ENCODE measurements around the gene LSMEM2.
A peak's percentile ranks its signal among the peaks of the same experiment; 100 is the strongest.
"Not testable (repeated sequence)": the region's sequence is repeated elsewhere in the genome, so short reads cannot be mapped to it uniquely, and the experiment has no call there.

The LSMEM2 gene

DNA sequence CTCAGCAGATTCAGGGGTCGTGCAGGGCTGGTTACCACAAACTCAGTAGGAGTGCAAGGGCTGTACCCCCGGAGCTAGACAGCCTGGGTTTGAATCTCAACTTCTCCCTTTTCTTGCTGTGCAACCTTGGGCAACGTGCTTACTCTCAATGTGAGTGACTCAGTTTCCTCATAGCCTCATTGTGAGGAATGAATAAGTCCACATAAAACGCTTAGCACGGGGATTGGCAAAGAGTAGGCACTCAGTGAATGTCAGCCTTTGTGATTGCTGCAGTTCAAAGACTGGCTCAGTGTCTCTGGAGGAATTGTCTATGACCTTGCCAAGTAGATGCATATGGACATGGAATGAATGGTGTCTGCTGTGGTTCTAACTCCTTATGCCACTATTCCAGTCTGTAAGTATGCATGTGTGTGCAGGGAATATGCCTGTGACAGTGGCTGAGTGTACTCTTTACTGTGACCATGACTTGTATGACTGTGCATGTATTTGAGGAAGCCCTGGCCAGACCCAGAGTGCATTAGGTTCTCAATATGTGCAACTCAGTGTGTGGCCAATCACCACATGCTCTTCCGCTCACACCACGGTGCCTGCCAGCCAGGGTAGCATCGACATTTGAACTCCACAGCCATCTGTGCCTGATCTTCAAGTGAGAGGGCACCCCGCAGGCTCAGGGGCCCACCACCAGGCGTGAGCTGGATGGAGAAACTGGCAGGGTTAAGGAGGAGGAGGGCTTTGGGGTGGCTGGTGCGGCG lies 21.2 kb downstream of the LSMEM2 start:
- TF ChIP-seq, protein P1, sequence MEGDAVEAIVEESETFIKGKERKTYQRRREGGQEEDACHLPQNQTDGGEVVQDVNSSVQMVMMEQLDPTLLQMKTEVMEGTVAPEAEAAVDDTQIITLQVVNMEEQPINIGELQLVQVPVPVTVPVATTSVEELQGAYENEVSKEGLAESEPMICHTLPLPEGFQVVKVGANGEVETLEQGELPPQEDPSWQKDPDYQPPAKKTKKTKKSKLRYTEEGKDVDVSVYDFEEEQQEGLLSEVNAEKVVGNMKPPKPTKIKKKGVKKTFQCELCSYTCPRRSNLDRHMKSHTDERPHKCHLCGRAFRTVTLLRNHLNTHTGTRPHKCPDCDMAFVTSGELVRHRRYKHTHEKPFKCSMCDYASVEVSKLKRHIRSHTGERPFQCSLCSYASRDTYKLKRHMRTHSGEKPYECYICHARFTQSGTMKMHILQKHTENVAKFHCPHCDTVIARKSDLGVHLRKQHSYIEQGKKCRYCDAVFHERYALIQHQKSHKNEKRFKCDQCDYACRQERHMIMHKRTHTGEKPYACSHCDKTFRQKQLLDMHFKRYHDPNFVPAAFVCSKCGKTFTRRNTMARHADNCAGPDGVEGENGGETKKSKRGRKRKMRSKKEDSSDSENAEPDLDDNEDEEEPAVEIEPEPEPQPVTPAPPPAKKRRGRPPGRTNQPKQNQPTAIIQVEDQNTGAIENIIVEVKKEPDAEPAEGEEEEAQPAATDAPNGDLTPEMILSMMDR (IDR thresholded peaks at IDR 0.05; ENCODE audit: insufficient read depth, low read depth, low read length, missing control alignments) = no peak
- peak; percentile 45 for DNase-seq (ENCODE audit: low read depth)
- H3K4me3 ChIP-seq (ENCODE audit: low read depth, low read length) = peak overlapping the region; percentile 55

DNA sequence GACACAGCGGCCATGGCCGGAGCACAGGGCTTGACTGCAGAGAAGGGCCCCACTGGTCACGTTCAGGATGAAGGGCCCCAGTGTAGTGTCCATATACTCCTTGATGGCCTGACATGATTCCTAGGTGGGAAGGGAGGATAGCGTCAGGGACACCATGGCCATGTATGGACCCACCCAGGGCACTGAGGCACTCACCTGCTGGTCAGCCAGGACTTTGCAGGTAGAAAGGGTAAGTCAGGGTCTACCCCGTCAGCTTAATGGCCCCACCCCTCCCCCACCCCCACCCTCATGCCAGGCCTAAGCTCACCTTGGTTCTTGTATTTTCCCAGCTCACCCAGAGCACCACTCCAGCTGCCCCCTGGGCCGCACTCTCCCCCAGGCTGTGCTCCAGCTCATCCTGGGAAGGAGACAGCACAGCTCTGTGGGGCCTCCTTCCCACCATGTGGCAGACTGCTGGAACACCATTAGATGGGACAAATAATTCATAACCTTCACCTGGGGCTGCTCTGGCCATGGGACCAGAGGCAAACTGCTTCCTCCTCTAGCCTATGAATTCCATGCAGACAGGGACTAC lies 21.9 kb downstream of the LSMEM2 start:
- TF ChIP-seq, protein P1 (IDR thresholded peaks at IDR 0.05; ENCODE audit: insufficient read depth, low read depth, low read length, missing control alignments) = no peak
- no peak overlapping the region for H3K4me3 ChIP-seq (ENCODE audit: low read depth, low read length)
- DNase-seq (ENCODE audit: low read depth) = peak; percentile 12

DNA sequence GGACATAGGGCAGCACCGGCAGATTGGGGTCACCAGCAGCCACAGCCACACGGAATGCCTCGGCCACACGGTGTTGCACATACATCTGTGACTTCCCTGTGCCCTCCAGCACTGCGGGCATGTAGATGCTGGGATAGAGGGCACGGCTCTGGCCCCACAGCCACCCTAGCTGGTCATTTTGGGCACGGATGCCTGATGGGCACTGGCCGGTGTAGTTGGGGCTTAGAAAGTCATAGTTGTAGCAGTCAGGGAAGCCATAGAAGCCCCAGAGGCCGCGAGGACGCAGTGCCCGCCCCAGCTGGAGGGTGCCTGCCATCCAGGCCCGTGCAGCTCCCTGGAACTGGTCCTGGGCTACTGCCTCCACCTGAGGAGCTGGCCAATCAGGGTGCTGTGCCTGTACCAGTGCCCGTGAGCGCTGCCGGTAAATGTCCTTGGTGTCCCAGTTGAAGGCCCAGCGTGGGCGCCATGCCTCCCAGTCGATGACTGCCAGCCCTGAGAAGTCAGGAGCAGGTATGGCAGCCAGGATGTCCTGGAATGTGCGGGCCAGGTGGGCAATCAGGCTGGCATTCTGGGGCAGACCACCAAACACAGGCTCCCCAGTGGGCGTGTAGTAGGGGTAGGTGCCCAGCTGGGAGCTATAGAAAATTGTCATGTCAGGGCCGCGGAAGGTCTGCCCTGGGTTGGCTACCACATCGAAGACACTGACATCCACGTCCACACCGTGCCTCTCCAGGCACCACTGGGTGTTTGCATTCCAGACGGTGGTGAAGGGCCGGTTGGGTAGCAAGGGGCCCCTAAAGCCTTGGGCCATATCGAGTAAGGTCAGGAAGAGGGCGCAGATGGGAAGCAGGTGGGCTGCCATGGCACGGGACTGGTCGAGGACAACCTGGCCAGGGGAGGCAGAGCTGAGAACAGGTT lies 23.5 kb downstream of the LSMEM2 start:
- TF ChIP-seq, protein P1 (IDR thresholded peaks at IDR 0.05; ENCODE audit: insufficient read depth, low read depth, low read length, missing control alignments) = no peak
- no peak overlapping the region for H3K4me3 ChIP-seq (ENCODE audit: low read depth, low read length)
- DNase-seq (ENCODE audit: low read depth) = peak; percentile 1

DNA sequence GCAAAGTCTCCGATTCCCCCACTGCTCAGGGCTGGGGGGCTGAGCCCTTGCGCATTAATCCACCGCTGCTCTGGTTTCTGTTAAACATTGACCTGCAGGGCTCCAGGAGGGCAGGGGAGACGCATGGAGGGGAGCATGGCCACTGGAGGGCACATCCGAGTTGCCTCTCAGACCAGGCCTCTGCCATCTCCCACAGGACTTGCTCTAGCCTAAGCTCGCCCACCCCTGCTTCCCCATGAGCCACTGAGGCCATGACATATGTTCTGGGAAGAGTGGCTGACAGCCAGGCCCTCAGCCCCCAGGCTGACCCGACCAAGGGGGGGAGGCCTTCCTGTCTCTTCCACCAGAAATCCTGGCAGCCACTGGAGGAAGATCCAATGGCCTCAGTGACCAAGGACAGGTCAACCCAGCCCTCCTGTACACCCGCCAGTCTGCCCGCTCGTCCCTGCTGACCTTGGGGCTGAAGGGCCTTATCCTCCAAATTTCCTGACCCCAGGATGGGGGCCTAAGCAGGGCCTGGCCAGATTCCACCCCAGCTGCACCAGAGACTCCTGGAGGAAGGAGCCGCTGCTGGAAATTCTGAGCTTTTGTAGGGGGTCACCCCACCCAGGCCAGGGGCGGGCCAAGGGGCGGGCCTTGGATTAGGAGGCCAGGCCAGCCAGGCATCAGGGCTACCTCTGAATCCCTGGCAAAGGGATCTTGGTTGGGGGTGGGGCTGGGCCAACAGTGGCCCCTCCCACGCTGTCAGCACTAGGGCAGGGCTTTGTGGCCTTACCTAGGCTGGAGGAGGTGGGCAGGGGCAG lies 24.3 kb downstream of the LSMEM2 start, which contains the start of gene HYAL1:
HYAL1 (minus strand) TSS at position 562 of the 803 bp plus-strand sequence. CDS start 618 bp downstream, outside the sequence.
- H3K4me3 ChIP-seq (ENCODE audit: low read depth, low read length) = no peak within 1 kb of the TSS
- TF ChIP-seq, protein P1 (IDR thresholded peaks at IDR 0.05; ENCODE audit: insufficient read depth, low read depth, low read length, missing control alignments) = no peak
- DNase-seq (ENCODE audit: low read depth) = peak; percentile 7

DNA sequence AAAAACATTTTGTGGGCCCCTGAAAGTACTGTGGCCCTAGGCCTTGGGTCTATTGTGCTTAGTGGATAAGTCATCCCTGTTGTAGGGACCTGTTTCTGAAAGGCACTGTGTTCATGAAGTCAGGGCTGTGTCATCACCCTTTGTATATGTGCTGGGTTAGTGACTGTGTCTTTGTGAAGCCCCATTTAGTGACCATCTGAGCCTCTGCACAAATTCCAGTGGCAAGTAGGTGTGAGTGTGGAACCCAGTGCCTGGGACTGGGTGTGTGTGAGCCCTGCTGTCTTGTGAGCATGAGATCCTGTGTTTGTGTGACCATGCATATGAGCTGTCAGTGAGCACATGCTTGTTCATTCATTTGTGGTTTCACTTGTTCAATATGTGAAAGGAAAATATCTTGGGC lies 25.7 kb downstream of the LSMEM2 start:
- H3K4me3 ChIP-seq (ENCODE audit: low read depth, low read length) = no peak overlapping the region
- no peak for DNase-seq (ENCODE audit: low read depth)
- TF ChIP-seq, protein P1 (IDR thresholded peaks at IDR 0.05; ENCODE audit: insufficient read depth, low read depth, low read length, missing control alignments) = no peak

DNA sequence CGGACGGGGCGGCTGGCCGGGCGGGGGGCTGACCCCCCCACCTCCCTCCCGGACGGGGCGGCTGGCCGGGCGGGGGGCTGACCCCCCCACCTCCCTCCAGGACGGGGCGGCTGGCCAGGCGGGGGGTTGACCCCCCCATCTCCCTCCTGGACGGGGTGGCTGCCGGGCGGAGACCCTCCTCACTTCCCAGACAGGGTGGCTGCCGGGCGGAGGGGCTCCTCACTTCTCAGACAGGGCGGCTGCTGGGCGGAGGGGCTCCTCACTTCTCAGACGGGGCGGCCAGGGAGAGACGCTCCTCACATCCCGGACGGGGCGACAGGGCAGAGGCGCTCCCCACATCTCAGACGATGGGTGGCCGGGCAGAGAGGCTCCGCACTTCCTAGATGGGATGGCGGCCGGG lies 33.2 kb downstream of the LSMEM2 start:
- not testable (repeated sequence) for DNase-seq (ENCODE audit: low read depth); H3K4me3 ChIP-seq (ENCODE audit: low read depth, low read length)

All from GM12865 (cell line).